B cell (primary cell): ENCODE measurements around the gene MRTFB. TPM values are rescaled to one million over a fixed set of nuclear protein-coding genes. Genes with fewer than 3 reads are reported as not detected.
A peak's percentile ranks its signal among the peaks of the same experiment; 100 is the strongest.

ENCODE experiments used
- ATAC-seq: fragments of 200-7000 bp; cut with Tn5 transposase; one replicate; pipeline ENCODE4 v1.10.0; 2021; ENCODE audit warnings: low read depth, mild to moderate bottlenecking, moderate number of reproducible peaks, moderate library complexity
- CTCF ChIA-PET: fragments of 350-600 bp; sonication (Branson Sonifier 250); formaldehyde crosslinking; loops from one replicate; lab custom pipeline; 2021; ENCODE audit warnings: antibody characterized with exemption, inconsistent platforms; lab: Charles Lee
- POLR2A ChIA-PET: fragments of 350-600 bp; sonication (Branson Sonifier 250); formaldehyde crosslinking; loops from one replicate; lab custom pipeline; 2021; ENCODE audit warnings: antibody characterized with exemption; lab: Charles Lee
- DNase-seq: peaks from one replicate; pipeline ENCODE4 v3.0.0; 2013
- H2AFZ ChIP-seq: 2 replicates; pipeline ENCODE4 v1.6.1; 2012; ENCODE audit warnings: mild to moderate bottlenecking, low read depth, low read length; ENCODE audit not compliant: insufficient read depth, poor library complexity, severe bottlenecking
- H3K27ac ChIP-seq, 2 donors: 1 replicate in 1 of 2; 2 replicates in 1 of 2; pipeline ENCODE4 v1.5.1; 2012 to 2013; ENCODE audit warnings: low read length in 2 of 2, mild to moderate bottlenecking in 2 of 2, moderate library complexity in 1 of 2
- H3K27me3 ChIP-seq, 4 experiments: fragments of 200-600 bp in 1 of 4; sonication (generic) in 1 of 4; replicated peaks in 1 of 4; 1 replicate in 2 of 4; 2 replicates in 2 of 4; pipeline versions ENCODE4 v1.6.1 to v1.7.0; 2013 to 2016; ENCODE audit warnings: low read length in 3 of 4, mild to moderate bottlenecking in 2 of 4, mixed read lengths in 1 of 4, moderate library complexity in 1 of 4; ENCODE audit not compliant: insufficient read depth in 4 of 4, control insufficient read depth in 3 of 4; ENCODE audit errors: control extremely low read depth in 1 of 4
- H3K36me3 ChIP-seq, 2 experiments: replicated peaks in 1 of 2; 1 replicate in 1 of 2; 2 replicates in 1 of 2; pipeline versions ENCODE4 v1.6.1 to v1.7.1; 2013; ENCODE audit warnings: low read length in 1 of 2; ENCODE audit not compliant: insufficient read depth in 2 of 2, control insufficient read depth in 1 of 2; ENCODE audit errors: control extremely low read depth in 1 of 2, extremely low read depth in 1 of 2
- H3K4me1 ChIP-seq, 2 donors: fragments of 200-600 bp in 1 of 2; sonication (generic) in 1 of 2; 1 replicate in 1 of 2; 2 replicates in 1 of 2; pipeline versions ENCODE4 v1.5.1 to v1.6.1; 2013 to 2017; ENCODE audit warnings: low read length in 2 of 2; ENCODE audit not compliant: control insufficient read depth in 2 of 2, insufficient read depth in 2 of 2
- H3K4me2 ChIP-seq: replicated peaks from 2 replicates; pipeline ENCODE3; 2012; ENCODE audit warnings: mild to moderate bottlenecking, low read depth, low read length; ENCODE audit not compliant: poor library complexity, severe bottlenecking
- H3K4me3 ChIP-seq, 5 experiments: fragments of 200-600 bp in 1 of 5; sonication (generic) in 1 of 5; 1 replicate in 3 of 5; 2 replicates in 2 of 5; pipeline versions ENCODE4 v1.5.1 to v1.7.0; 2011 to 2016; ENCODE audit warnings: low read length in 4 of 5, mild to moderate bottlenecking in 4 of 5, low read depth in 2 of 5, control low read depth in 1 of 5, moderate library complexity in 1 of 5; ENCODE audit not compliant: insufficient read depth in 1 of 5; ENCODE audit errors: control extremely low read depth in 1 of 5, extremely low read depth in 1 of 5
- H3K79me2 ChIP-seq: fragments of 200-600 bp; sonication (generic); one replicate; pipeline ENCODE4 v1.6.0; 2016; ENCODE audit warnings: low read length; ENCODE audit not compliant: control insufficient read depth, insufficient read depth
- H3K9ac ChIP-seq: fragments of 200-600 bp; sonication (generic); 2 replicates; pipeline ENCODE4 v1.6.1; 2017; ENCODE audit warnings: mild to moderate bottlenecking, low read length, moderate library complexity
- H3K9me3 ChIP-seq, 3 donors: one replicate each; pipeline versions ENCODE4 v1.6.1 to v1.7.1; 2013; ENCODE audit warnings: low read length in 2 of 3; ENCODE audit not compliant: control insufficient read depth in 2 of 3, insufficient read depth in 1 of 3; ENCODE audit errors: control extremely low read depth in 1 of 3
- H4K20me1 ChIP-seq: 2 replicates; pipeline ENCODE4 v1.6.0; 2012; ENCODE audit warnings: mild to moderate bottlenecking, low read length; ENCODE audit not compliant: insufficient read depth, control insufficient read depth, poor library complexity, severe bottlenecking
- H3K27ac Mint-ChIP-seq: one replicate; pipeline ENCODE4 v1.8.0; 2021; ENCODE audit warnings: mixed read lengths
- H3K27me3 Mint-ChIP-seq: one replicate; pipeline ENCODE4 v1.8.0; 2021; ENCODE audit warnings: mixed read lengths
- H3K4me1 Mint-ChIP-seq: one replicate; pipeline ENCODE4 v1.8.0; 2021; ENCODE audit warnings: mixed read lengths
- H3K4me3 Mint-ChIP-seq: one replicate; pipeline ENCODE4 v1.8.0; 2021; ENCODE audit warnings: mixed read lengths
- H3K9me3 Mint-ChIP-seq: one replicate; pipeline ENCODE4 v1.8.0; 2022; ENCODE audit warnings: mixed read lengths; ENCODE audit not compliant: insufficient read depth
- CTCF ChIP-seq: fragments of 200-600 bp; IDR thresholded peaks from one replicate; pipeline ENCODE4 v1.8.0; 2022; ENCODE audit warnings: antibody characterized with exemption, mild to moderate bottlenecking
- EZH2 ChIP-seq: IDR thresholded peaks from 2 replicates; pipeline ENCODE4 v1.6.1; 2012; ENCODE audit warnings: borderline replicate concordance, low read depth, mild to moderate bottlenecking, moderate library complexity, low read length; ENCODE audit not compliant: insufficient read depth, poor library complexity, severe bottlenecking
- WGBS: methylation state at CpG from one replicate; pipeline ENCODE4 v1.1.5; 2013; ENCODE audit warnings: missing lambda C conversion rate; ENCODE audit not compliant: insufficient coverage; 5-methylcytosine and 5-hydroxymethylcytosine counted together
- intact Hi-C: fragments of 100-400 bp; cut with micrococcal nuclease; formaldehyde crosslinking; loops from one replicate; pipeline ENCODE4 v1.10.0; 2022
- polyA plus RNA-seq: library from polyadenylated mRNA; depleted of rRNA; stranded (reverse); fragments of >200 nt; gene quantifications from 2 replicates; pipeline ENCODE4 v1.2.3, GENCODE V29; 2012
- total RNA-seq, 2 donors: library from RNA; stranded (reverse); fragments of 120-200 nt in 1 of 2; gene quantifications; 1 replicate in 1 of 2; 2 replicates in 1 of 2; pipeline versions ENCODE4 v1.2.3 to v1.2.4, GENCODE V29; 2013 to 2022

The MRTFB gene
- total and polyA plus RNA-seq, 2 donors (not counting 1 experiment from before 2014, with no cell fraction given), result 6.6 to 39.5 TPM

- CTCF ChIA-PET, result no interaction called here
- POLR2A ChIA-PET, result no interaction called here
- Histone ChIP-seq H3K79me2 (no peaks in the 10 kb centered on the region), H3K27me3 (no peaks in the 10 kb centered on the region), H3K4me2 (no peak overlapping the region), H3K36me3 (no peaks in the 10 kb centered on the region), H4K20me1 (no peaks in the 10 kb centered on the region), H3K9ac (no peak overlapping the region), H3K4me3 (no peak overlapping the region), H3K27ac (no peak overlapping the region), H3K4me1 (peaks cover 9 to 21% of the 10 kb centered on the region in 2 donors), H2AFZ (no peak overlapping the region), H3K9me3 (no peaks in the 10 kb centered on the region)
- Mint-ChIP-seq H3K4me1 (peaks cover 24% of the 10 kb centered on the region), H3K4me3 (no peak overlapping the region), H3K27ac (no peak overlapping the region), H3K27me3 (no peaks in the 10 kb centered on the region), H3K9me3 (no peaks in the 10 kb centered on the region)
- DNase-seq (no peak), ATAC-seq (no peak)
- WGBS, result 94% methylated on average over 4 of the region's 5 CpGs
- TF ChIP-seq EZH2, result no peak
- TF ChIP-seq CTCF, result no peak
- intact Hi-C loops, result no loop called here
These were observed 123.6 kb downstream of the MRTFB start for GRCh38 chr16:14194721-14195120.

- no peak for ATAC-seq
- no peak for DNase-seq
- CTCF ChIA-PET, result no interaction called here
These were observed 124.9 kb downstream of the MRTFB start for GRCh38 chr16:14196011-14196410.

More at GRCh38 chr16:14196011-14196410, 124.9 kb downstream of the MRTFB start:
- H3K9me3 ChIP-seq, result no peaks in the 10 kb centered on the region
- H3K4me3 ChIP-seq, result no peak overlapping the region
- peak overlapping the region in 1 of 2 donors; percentile 45 for H3K27ac ChIP-seq
- no peak overlapping the region for H3K9ac ChIP-seq
- WGBS, result 60% methylated on average over 1 of the region's 2 CpGs
- peak overlapping the region; percentile 64 for H2AFZ ChIP-seq
- H4K20me1 ChIP-seq, result no peaks in the 10 kb centered on the region
- Mint-ChIP-seq H3K27ac (no peak overlapping the region), H3K4me1 (peaks cover 24% of the 10 kb centered on the region), H3K27me3 (no peaks in the 10 kb centered on the region), H3K4me3 (no peak overlapping the region), H3K9me3 (no peaks in the 10 kb centered on the region)
- peaks cover 9 to 21% of the 10 kb centered on the region in 2 donors for H3K4me1 ChIP-seq
- H3K4me2 ChIP-seq, result no peak overlapping the region
- intact Hi-C loops, result no loop called here
- POLR2A ChIA-PET, result interaction anchor here (0.7 kb wide), 1 partner anchor 410 kb away, joined by 3 read pairs; no protein-coding TSS in a partner anchor
- H3K79me2 ChIP-seq, result no peaks in the 10 kb centered on the region
- TF ChIP-seq EZH2 (no peak), CTCF (no peak)
- H3K27me3 ChIP-seq, result no peaks in the 10 kb centered on the region
- no peaks in the 10 kb centered on the region for H3K36me3 ChIP-seq
